ENCODE data around the gene VWF.

Gene VWF

DNA sequence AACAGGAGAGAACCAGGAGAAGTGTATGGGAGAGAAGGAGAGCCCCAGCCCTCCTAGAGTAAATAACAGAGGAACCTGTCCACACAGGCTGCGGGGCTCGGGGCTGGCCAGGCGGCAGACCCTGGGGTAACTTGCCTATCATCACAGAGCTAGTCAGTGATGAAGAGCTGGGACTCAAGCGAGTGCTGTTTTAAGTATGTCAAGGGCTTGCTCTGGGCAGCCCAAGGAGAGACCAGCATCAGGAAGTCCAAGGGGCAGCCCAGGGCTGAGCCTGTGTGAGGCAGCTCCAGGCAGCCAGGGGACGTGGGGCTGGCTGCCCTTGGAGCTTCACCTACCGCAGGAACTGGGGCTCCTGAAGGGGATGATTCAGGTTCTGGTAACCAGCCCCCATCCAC lies 10.0 kb downstream of the VWF start:
- Mint-ChIP-seq H3K27me3 (ENCODE audit: low read depth, poor library complexity) (peaks cover 18% of the 10 kb centered on the region), H3K4me3 (no peak overlapping the region), H3K36me3 (ENCODE audit: low read depth) (no peaks in the 10 kb centered on the region), H3K4me1 (peaks cover 50% of the 10 kb centered on the region), H3K27ac (no peak overlapping the region), H3K9me3 (peaks cover 13% of the 10 kb centered on the region)
- TF ChIP-seq, protein P1, sequence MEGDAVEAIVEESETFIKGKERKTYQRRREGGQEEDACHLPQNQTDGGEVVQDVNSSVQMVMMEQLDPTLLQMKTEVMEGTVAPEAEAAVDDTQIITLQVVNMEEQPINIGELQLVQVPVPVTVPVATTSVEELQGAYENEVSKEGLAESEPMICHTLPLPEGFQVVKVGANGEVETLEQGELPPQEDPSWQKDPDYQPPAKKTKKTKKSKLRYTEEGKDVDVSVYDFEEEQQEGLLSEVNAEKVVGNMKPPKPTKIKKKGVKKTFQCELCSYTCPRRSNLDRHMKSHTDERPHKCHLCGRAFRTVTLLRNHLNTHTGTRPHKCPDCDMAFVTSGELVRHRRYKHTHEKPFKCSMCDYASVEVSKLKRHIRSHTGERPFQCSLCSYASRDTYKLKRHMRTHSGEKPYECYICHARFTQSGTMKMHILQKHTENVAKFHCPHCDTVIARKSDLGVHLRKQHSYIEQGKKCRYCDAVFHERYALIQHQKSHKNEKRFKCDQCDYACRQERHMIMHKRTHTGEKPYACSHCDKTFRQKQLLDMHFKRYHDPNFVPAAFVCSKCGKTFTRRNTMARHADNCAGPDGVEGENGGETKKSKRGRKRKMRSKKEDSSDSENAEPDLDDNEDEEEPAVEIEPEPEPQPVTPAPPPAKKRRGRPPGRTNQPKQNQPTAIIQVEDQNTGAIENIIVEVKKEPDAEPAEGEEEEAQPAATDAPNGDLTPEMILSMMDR (IDR thresholded peaks at IDR 0.05), result no peak
- no peak for DNase-seq

DNA sequence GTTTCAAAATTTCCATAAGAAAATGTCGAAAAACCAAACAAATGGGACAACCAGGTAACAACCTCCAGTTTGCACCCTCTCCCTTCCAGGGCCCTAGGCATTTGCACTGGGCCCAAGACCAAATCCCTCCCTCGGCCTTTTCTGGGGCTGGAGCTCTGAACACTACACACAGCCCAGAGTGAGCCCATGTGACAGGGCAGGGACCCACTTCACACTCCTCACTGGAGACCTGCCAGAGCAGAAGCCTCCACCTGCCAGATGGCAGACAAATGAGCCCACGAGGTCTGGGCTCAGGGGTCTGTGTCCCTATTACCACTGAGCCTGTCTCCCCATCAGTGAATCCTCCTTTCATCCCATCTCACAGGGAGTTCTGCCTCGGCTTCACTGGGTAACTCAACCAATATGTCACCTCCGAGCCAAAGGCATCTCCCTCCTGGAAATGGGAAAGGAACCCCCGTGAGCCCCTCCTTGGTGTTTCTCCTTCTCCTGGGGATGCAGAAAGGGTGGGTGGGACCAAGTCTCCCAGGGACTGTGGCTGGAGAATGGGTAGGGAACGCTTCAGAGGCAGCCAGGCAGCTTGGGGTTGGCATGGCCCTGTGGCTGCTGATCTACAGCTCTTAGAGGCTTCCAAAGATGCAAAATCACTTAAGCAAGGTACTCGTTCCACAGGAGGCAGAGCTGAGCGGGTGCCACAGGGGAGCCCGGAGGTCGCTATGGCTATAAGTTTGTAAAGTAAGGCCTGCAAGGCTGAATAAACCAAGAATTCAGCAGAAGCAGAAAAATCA lies 10.6 kb downstream of the VWF start:
- peaks cover 44% of the 10 kb centered on the region for H3K4me1 Mint-ChIP-seq
- DNase-seq, result no peak
- no peak overlapping the region for H3K4me3 Mint-ChIP-seq
- peaks cover 16% of the 10 kb centered on the region for H3K9me3 Mint-ChIP-seq
- H3K36me3 Mint-ChIP-seq (ENCODE audit: low read depth), result no peaks in the 10 kb centered on the region
- H3K27me3 Mint-ChIP-seq (ENCODE audit: low read depth, poor library complexity), result peaks cover 18% of the 10 kb centered on the region
- TF ChIP-seq, protein P1 (IDR thresholded peaks at IDR 0.05), result no peak
- H3K27ac Mint-ChIP-seq, result no peak overlapping the region

DNA sequence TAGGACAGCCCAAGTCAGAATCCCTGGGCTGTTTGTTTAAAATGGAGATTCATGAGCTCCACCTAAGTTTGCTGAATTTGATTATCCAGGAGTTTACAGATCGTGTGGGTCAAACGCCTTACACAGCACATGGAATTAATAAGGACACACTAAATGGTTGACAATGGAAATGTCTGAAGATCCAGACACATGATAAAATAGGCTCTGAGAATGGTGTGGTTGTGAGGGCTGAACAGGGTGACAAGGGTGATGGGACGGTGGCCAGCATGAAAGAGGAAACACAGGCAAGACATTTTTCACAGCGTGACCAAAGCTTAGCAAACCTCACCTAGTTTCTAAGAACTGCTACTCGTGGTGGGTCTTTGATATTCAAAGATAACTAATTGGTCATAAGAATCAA lies 12.5 kb downstream of the VWF start:
- peaks cover 16% of the 10 kb centered on the region for H3K9me3 Mint-ChIP-seq
- H3K27ac Mint-ChIP-seq, result no peak overlapping the region
- TF ChIP-seq, protein P1 (IDR thresholded peaks at IDR 0.05), result no peak
- no peaks in the 10 kb centered on the region for H3K36me3 Mint-ChIP-seq (ENCODE audit: low read depth)
- no peak overlapping the region for H3K4me3 Mint-ChIP-seq
- H3K4me1 Mint-ChIP-seq, result peaks cover 49% of the 10 kb centered on the region
- H3K27me3 Mint-ChIP-seq (ENCODE audit: low read depth, poor library complexity), result peaks cover 15% of the 10 kb centered on the region
- no peak for DNase-seq

- Mint-ChIP-seq H3K27ac (no peak overlapping the region), H3K4me1 (peaks cover 29% of the 10 kb centered on the region), H3K9me3 (peaks cover 16% of the 10 kb centered on the region), H3K4me3 (no peak overlapping the region), H3K36me3 (ENCODE audit: low read depth) (no peaks in the 10 kb centered on the region), H3K27me3 (ENCODE audit: low read depth, poor library complexity) (peaks cover 11% of the 10 kb centered on the region)
- no peak for DNase-seq
- TF ChIP-seq, protein P1 (IDR thresholded peaks at IDR 0.05), result no peak
These were observed 14.5 kb downstream of the VWF start for GRCh38 chr12:6110006-6110405.

- no peak overlapping the region for H3K4me3 Mint-ChIP-seq
- peaks cover 11% of the 10 kb centered on the region for H3K4me1 Mint-ChIP-seq
- DNase-seq, result no peak
- H3K9me3 Mint-ChIP-seq, result peaks cover 17% of the 10 kb centered on the region
- H3K27me3 Mint-ChIP-seq (ENCODE audit: low read depth, poor library complexity), result peaks cover 3% of the 10 kb centered on the region
- TF ChIP-seq, protein P1 (IDR thresholded peaks at IDR 0.05), result no peak
- H3K27ac Mint-ChIP-seq, result no peak overlapping the region
- no peaks in the 10 kb centered on the region for H3K36me3 Mint-ChIP-seq (ENCODE audit: low read depth)
These were observed 18.3 kb downstream of the VWF start for GRCh38 chr12:6106218-6106617.

DNA sequence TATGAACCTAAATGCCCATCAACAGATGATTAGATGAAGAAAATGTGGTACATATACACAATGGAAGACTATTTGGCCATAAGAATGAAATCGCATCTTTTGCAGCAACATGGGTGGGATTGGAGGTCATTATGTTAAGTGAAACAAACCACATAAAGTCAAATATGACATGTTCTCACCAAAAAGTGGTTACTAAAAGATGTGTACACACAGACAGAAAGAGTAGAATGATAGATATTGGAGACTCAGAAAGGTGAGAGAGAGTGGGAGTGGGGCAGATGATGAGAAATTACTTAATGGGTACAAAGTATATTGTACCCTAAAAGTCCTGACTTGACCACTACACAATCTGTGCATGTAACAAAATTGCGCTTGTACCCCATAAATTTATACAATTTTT lies 19.6 kb downstream of the VWF start:
- TF ChIP-seq, protein P1 (IDR thresholded peaks at IDR 0.05), result no peak
- Mint-ChIP-seq H3K4me3 (no peak overlapping the region), H3K9me3 (peaks cover 9% of the 10 kb centered on the region), H3K4me1 (peaks cover 11% of the 10 kb centered on the region), H3K36me3 (ENCODE audit: low read depth) (no peaks in the 10 kb centered on the region), H3K27me3 (ENCODE audit: low read depth, poor library complexity) (no peaks in the 10 kb centered on the region), H3K27ac (no peak overlapping the region)
- DNase-seq, result no peak

Data from nephron progenitor cell (in vitro differentiated cells).